ENCODE results near the gene SFMBT1. TPM values are rescaled to one million over a fixed set of nuclear protein-coding genes. Genes with fewer than 3 reads are reported as not detected.

Gene SFMBT1
- total RNA-seq, 1 experiment from 2014 or later = 22.2 TPM

DNA sequence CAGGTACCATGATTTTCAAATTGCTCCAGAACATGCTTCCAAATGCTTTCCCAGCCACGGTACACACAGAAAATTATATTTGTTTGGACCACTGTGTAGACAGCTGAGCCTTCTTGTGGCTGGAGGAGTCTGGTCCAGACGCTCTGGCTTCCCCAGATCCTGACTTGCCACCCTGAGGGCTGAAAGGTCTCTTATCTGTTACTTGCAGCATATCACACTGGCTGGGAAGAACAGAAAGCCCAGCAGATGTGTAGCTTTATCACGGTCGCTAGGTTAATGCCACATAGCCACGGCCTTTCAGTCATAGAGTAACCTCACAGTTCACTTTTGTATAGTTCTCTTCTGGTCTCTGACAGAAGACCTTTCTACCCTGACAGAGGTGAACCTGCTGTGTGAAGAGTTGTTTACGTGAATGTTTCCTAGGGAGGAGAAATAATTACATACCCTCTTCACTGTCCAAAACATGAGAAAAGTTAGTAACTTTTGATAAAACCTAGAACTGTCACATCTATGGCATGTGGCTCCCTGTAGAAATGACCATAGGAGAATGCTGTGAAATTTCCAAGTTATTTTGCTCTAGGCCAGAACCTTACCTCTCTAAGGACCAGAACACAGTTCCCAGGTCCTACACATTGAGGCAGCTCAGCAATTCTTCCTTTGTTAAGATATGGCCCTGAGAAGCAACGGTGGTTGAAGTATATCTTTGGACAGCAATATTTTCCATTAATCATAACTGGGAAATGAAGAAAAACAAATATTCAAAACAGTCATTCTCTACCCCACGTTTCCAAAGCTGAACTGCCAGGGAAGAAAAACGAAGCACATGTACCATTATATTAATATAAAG lies 132.8 kb downstream of the SFMBT1 start:
- no peak for DNase-seq
- no peak overlapping the region for H3K4me3 ChIP-seq (ENCODE audit: insufficient read depth, low read depth, low read length)
- H3K36me3 ChIP-seq (replicated peaks; ENCODE audit: control insufficient read depth, insufficient read depth, low read length) = no peaks in the 10 kb centered on the region; the same call in none of the 2 replicates
- H3K27me3 ChIP-seq (ENCODE audit: control insufficient read depth, insufficient read depth, low read length) = no peaks in the 10 kb centered on the region

DNA sequence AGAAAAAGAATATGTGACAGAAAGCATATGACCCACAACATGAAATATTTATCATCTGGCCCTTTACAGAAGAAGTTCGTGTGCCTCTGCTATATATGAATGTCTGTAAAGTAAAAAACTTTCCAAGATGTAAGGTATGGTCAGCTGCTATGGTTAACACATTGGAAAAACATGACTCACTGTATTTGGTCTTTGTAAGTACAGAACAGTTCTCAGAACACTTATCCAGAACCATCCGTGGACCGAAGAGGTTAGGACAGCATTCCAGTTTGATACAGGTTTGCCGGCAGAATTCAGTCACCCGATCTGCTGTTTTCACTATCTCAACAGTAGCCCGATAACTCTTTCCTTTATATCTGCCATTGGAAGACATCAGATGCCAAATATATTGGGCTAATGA lies 135.1 kb downstream of the SFMBT1 start:
- H3K4me3 ChIP-seq (ENCODE audit: insufficient read depth, low read depth, low read length) = no peak overlapping the region
- H3K27me3 ChIP-seq (ENCODE audit: control insufficient read depth, insufficient read depth, low read length) = no peaks in the 10 kb centered on the region
- DNase-seq = no peak
- H3K36me3 ChIP-seq (replicated peaks; ENCODE audit: control insufficient read depth, insufficient read depth, low read length) = no peaks in the 10 kb centered on the region; the same call in 1 of the 2 replicates

- Histone ChIP-seq H3K36me3 (replicated peaks; ENCODE audit: control insufficient read depth, insufficient read depth, low read length) (no peaks in the 10 kb centered on the region; the same call in 1 of the 2 replicates), H3K27me3 (ENCODE audit: control insufficient read depth, insufficient read depth, low read length) (no peaks in the 10 kb centered on the region), H3K4me3 (ENCODE audit: insufficient read depth, low read depth, low read length) (no peak overlapping the region)
- no peak for DNase-seq
These were observed 138.4 kb downstream of the SFMBT1 start for GRCh38 chr3:52907497-52907896.

- no peak for DNase-seq
- H3K4me3 ChIP-seq (ENCODE audit: insufficient read depth, low read depth, low read length) = no peak overlapping the region
- H3K27me3 ChIP-seq (ENCODE audit: control insufficient read depth, insufficient read depth, low read length) = no peaks in the 10 kb centered on the region
- no peaks in the 10 kb centered on the region; the same call in 1 of the 2 replicates for H3K36me3 ChIP-seq (replicated peaks; ENCODE audit: control insufficient read depth, insufficient read depth, low read length)
These were observed 141.3 kb downstream of the SFMBT1 start for GRCh38 chr3:52904552-52904951.

GRCh38 chr3:52904000-52904399 lies 141.9 kb downstream of the SFMBT1 start:
- Histone ChIP-seq H3K36me3 (replicated peaks; ENCODE audit: control insufficient read depth, insufficient read depth, low read length) (no peaks in the 10 kb centered on the region; the same call in 1 of the 2 replicates), H3K27me3 (ENCODE audit: control insufficient read depth, insufficient read depth, low read length) (no peaks in the 10 kb centered on the region), H3K4me3 (ENCODE audit: insufficient read depth, low read depth, low read length) (no peak overlapping the region)
- no peak for DNase-seq

- DNase-seq = peak; percentile 99
- Histone ChIP-seq H3K27me3 (ENCODE audit: control insufficient read depth, insufficient read depth, low read length) (no peaks in the 10 kb centered on the region), H3K36me3 (replicated peaks; ENCODE audit: control insufficient read depth, insufficient read depth, low read length) (peaks cover 2% of the 10 kb centered on the region), H3K4me3 (ENCODE audit: insufficient read depth, low read depth, low read length) (peak within 1 kb of the TSS; percentile 86)
These were observed 148.4 kb downstream of the SFMBT1 start, which contains the start of gene STIMATE for GRCh38 chr3:52897130-52898122. TSS of gene STIMATE (minus strand) at chr3:52897548. CDS start at chr3:52897450, 98 bp downstream.

DNA sequence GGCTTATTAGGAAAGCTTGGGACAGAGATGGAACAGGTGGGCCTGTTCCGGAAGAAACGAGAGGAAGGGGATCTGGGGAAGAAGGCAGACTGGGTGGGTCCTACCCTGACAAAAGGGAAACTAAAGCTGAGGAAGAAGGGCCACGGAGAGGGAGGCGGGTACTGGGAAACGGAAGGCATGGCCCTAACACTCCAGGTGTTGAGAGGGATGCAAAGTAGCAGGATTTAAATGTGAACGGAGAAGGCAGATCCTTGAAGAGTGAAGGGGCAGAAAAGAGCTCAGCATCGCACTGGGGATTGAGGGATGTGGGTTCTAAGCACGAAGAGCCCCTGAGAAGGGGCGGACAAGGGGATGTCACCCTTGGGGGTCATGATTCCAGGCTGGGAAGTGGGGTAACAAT lies 149.3 kb downstream of the SFMBT1 start:
- Histone ChIP-seq H3K4me3 (ENCODE audit: insufficient read depth, low read depth, low read length) (peak overlapping the region; percentile 86), H3K36me3 (replicated peaks; ENCODE audit: control insufficient read depth, insufficient read depth, low read length) (peaks cover 2% of the 10 kb centered on the region), H3K27me3 (ENCODE audit: control insufficient read depth, insufficient read depth, low read length) (no peaks in the 10 kb centered on the region)
- peak; percentile 81 for DNase-seq

GRCh38 chr3:52896151-52896550 lies 149.7 kb downstream of the SFMBT1 start:
- Histone ChIP-seq H3K4me3 (ENCODE audit: insufficient read depth, low read depth, low read length) (peak overlapping the region; percentile 86; the same call in 1 of the 2 replicates), H3K36me3 (replicated peaks; ENCODE audit: control insufficient read depth, insufficient read depth, low read length) (peaks cover 2% of the 10 kb centered on the region), H3K27me3 (ENCODE audit: control insufficient read depth, insufficient read depth, low read length) (no peaks in the 10 kb centered on the region)
- DNase-seq = peak; percentile 7

DNA sequence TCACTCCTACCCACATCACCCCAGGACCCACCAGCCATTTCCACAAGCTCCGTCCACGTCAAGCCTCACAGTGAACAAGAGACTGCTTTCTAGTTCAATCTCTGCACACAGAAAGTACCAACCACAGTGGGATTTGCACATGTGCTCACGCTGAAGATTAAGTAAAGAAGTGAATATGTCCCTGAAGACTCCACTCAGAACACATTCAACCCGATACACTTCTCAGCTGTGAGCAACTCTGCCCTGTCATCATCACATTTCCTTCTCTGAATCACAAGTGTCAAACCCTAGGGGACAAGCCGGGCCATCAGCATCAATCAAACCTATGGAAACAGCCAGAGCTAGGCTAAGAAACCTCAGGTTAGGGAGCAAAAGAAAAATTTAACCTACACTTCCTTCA lies 150.5 kb downstream of the SFMBT1 start:
- no peak overlapping the region for H3K4me3 ChIP-seq (ENCODE audit: insufficient read depth, low read depth, low read length)
- no peak for DNase-seq
- H3K36me3 ChIP-seq (replicated peaks; ENCODE audit: control insufficient read depth, insufficient read depth, low read length) = peaks cover 2% of the 10 kb centered on the region

DNA sequence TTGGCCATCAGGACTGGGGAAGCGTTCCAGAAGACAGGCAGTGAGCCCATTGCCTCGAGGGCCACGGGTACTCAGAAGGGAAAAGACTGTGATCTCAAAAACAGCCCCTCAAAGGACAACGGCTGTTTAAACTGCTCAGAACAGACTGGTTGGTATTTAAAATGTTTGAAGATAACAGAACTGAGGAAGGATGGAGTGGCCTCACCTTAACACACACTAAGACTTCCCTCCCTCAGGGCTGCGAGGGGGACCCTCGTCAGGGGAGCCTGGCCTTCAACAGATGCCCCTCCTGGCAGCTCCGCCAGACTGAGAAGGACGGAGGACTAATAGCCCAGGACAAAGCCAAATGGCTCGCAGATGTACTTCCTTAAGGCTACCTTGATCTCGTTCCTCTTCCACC lies 151.1 kb downstream of the SFMBT1 start:
- H3K36me3 ChIP-seq (replicated peaks; ENCODE audit: control insufficient read depth, insufficient read depth, low read length) = peaks cover 2% of the 10 kb centered on the region
- no peak overlapping the region for H3K4me3 ChIP-seq (ENCODE audit: insufficient read depth, low read depth, low read length)
- DNase-seq = peak; percentile 4
- H3K27me3 ChIP-seq (ENCODE audit: control insufficient read depth, insufficient read depth, low read length) = no peaks in the 10 kb centered on the region

More for the DNA sequence above, 150.5 kb downstream of the SFMBT1 start:
- H3K27me3 ChIP-seq (ENCODE audit: control insufficient read depth, insufficient read depth, low read length) = no peaks in the 10 kb centered on the region

GRCh38 chr3:52893723-52894122 lies 152.2 kb downstream of the SFMBT1 start:
- peaks cover 2% of the 10 kb centered on the region for H3K36me3 ChIP-seq (replicated peaks; ENCODE audit: control insufficient read depth, insufficient read depth, low read length)
- peak; percentile 6 for DNase-seq
- H3K27me3 ChIP-seq (ENCODE audit: control insufficient read depth, insufficient read depth, low read length) = no peaks in the 10 kb centered on the region
- H3K4me3 ChIP-seq (ENCODE audit: insufficient read depth, low read depth, low read length) = no peak overlapping the region

- peak; percentile 20 for DNase-seq
- Histone ChIP-seq H3K36me3 (replicated peaks; ENCODE audit: control insufficient read depth, insufficient read depth, low read length) (peaks cover 2% of the 10 kb centered on the region), H3K4me3 (ENCODE audit: insufficient read depth, low read depth, low read length) (no peak overlapping the region), H3K27me3 (ENCODE audit: control insufficient read depth, insufficient read depth, low read length) (no peaks in the 10 kb centered on the region)
These were observed 153.1 kb downstream of the SFMBT1 start for GRCh38 chr3:52892625-52893311.

DNA sequence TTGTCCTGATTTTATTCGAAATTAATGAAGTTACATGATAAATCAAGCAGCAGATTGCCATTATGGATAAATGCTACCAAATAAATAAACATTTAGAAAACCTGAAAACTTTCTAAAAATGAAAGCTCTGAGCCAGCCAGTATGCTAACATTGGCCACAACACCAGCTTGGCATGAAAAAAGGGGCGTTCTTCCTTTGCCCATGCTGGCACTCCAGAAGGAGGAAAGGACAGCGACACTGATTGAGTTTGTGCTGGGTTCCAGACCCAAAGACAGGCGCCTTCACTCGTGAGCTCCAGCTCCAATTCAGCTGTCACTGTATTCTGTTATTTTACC lies 153.6 kb downstream of the SFMBT1 start:
- no peak overlapping the region for H3K4me3 ChIP-seq (ENCODE audit: insufficient read depth, low read depth, low read length)
- no peak for DNase-seq
- no peaks in the 10 kb centered on the region for H3K27me3 ChIP-seq (ENCODE audit: control insufficient read depth, insufficient read depth, low read length)
- peaks cover 2% of the 10 kb centered on the region for H3K36me3 ChIP-seq (replicated peaks; ENCODE audit: control insufficient read depth, insufficient read depth, low read length)

- Histone ChIP-seq H3K36me3 (replicated peaks; ENCODE audit: control insufficient read depth, insufficient read depth, low read length) (peaks cover 2% of the 10 kb centered on the region), H3K4me3 (ENCODE audit: insufficient read depth, low read depth, low read length) (no peak overlapping the region), H3K27me3 (ENCODE audit: control insufficient read depth, insufficient read depth, low read length) (no peaks in the 10 kb centered on the region)
- no peak for DNase-seq
These were observed 154.2 kb downstream of the SFMBT1 start for GRCh38 chr3:52891615-52892081.
